Measurements from ENCODE around the gene BHLHE23.

DNA sequence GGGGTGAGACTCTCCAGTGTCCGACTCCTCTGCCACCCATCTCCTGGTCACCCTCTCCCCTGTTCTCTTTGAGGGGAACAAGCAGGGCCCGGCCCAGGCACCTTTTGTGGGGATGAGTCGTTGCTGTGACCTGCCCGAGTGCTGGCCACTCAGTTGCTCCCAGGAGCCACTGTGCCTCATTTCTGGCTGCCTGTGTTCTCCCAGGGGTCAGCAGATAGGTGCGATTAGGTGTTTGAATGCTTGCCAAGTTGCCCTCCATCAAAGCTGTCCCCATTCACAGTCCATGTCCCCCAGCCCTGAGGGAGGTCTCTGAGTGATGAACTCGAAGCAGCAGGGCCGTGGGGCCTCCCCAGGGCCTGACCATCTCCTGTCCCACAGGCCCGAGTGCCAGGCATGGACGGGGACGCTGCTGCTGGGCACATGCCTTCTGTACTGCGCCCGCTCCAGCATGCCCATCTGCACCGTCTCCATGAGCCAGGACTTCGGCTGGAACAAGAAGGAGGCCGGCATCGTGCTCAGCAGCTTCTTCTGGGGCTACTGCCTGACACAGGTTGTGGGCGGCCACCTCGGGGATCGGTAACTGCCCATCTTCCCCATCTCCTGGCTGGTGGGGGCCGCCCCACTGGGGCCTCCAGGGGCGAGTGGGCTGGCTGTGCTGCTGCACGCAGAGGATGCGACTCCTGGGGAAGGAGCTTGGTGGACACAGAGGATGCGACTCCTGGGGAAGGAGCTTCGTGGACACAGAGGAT, 50.2 kb downstream of the BHLHE23 start:
- TF ChIP-seq POLR2AphosphoS5 (IDR thresholded peaks at IDR 0.05; ENCODE audit: low read depth, low read length) (no peak), TAF1 (IDR thresholded peaks at IDR 0.05; ENCODE audit: borderline replicate concordance, insufficient read depth, low read length) (no peak), SIN3A (IDR thresholded peaks at IDR 0.05; ENCODE audit: borderline replicate concordance, insufficient read depth, low read length) (no peak), FOXP2 (optimal IDR thresholded peaks at IDR 0.05; ENCODE audit: borderline replicate concordance, extremely low read depth, extremely low read length, insufficient read depth) (no peak)
- TF ChIP-seq, protein P1, sequence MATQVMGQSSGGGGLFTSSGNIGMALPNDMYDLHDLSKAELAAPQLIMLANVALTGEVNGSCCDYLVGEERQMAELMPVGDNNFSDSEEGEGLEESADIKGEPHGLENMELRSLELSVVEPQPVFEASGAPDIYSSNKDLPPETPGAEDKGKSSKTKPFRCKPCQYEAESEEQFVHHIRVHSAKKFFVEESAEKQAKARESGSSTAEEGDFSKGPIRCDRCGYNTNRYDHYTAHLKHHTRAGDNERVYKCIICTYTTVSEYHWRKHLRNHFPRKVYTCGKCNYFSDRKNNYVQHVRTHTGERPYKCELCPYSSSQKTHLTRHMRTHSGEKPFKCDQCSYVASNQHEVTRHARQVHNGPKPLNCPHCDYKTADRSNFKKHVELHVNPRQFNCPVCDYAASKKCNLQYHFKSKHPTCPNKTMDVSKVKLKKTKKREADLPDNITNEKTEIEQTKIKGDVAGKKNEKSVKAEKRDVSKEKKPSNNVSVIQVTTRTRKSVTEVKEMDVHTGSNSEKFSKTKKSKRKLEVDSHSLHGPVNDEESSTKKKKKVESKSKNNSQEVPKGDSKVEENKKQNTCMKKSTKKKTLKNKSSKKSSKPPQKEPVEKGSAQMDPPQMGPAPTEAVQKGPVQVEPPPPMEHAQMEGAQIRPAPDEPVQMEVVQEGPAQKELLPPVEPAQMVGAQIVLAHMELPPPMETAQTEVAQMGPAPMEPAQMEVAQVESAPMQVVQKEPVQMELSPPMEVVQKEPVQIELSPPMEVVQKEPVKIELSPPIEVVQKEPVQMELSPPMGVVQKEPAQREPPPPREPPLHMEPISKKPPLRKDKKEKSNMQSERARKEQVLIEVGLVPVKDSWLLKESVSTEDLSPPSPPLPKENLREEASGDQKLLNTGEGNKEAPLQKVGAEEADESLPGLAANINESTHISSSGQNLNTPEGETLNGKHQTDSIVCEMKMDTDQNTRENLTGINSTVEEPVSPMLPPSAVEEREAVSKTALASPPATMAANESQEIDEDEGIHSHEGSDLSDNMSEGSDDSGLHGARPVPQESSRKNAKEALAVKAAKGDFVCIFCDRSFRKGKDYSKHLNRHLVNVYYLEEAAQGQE (IDR thresholded peaks at IDR 0.05; ENCODE audit: insufficient read depth in 1 of 2, low read depth in 2 of 2, low read length in 2 of 2) = no peak
